Liver (tissue), 3 donors: ENCODE results near the gene ITIH5.

Experiments used
- GABPA ChIP-seq, 2 donors: IDR thresholded peaks in 1 of 2; conservative IDR thresholded peaks in 1 of 2; 2 replicates each; pipeline ENCODE4 v1.6.1; 2016; ENCODE audit warnings: antibody characterized with exemption in 2 of 2, mild to moderate bottlenecking in 1 of 2, moderate library complexity in 1 of 2
- YY1 ChIP-seq: IDR thresholded peaks from 2 replicates; pipeline ENCODE4 v1.6.1; 2016; ENCODE audit warnings: antibody characterized with exemption, mild to moderate bottlenecking
- TF ChIP-seq, protein P1 (sequence below): fragments of 150-350 bp; IDR thresholded peaks from 2 replicates; pipeline ENCODE4 v1.5.1; 2017; ENCODE audit warnings: improper control_type of control experiment, low read depth, low read length; ENCODE audit not compliant: missing input control
- donor health status: healthy.
- donor health status: healthy.

- TF ChIP-seq, protein P1, sequence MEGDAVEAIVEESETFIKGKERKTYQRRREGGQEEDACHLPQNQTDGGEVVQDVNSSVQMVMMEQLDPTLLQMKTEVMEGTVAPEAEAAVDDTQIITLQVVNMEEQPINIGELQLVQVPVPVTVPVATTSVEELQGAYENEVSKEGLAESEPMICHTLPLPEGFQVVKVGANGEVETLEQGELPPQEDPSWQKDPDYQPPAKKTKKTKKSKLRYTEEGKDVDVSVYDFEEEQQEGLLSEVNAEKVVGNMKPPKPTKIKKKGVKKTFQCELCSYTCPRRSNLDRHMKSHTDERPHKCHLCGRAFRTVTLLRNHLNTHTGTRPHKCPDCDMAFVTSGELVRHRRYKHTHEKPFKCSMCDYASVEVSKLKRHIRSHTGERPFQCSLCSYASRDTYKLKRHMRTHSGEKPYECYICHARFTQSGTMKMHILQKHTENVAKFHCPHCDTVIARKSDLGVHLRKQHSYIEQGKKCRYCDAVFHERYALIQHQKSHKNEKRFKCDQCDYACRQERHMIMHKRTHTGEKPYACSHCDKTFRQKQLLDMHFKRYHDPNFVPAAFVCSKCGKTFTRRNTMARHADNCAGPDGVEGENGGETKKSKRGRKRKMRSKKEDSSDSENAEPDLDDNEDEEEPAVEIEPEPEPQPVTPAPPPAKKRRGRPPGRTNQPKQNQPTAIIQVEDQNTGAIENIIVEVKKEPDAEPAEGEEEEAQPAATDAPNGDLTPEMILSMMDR = no peak
- TF ChIP-seq YY1 (no peak), GABPA (IDR thresholded peaks at IDR 0.05 in 1 of 2, conservative IDR thresholded peaks at IDR 0.05 in 1 of 2) (no peak)
Observed at GRCh38 chr10:7665767-7666166, 999 bp downstream of the ITIH5 start.
